PC-3 (cell line): ENCODE measurements around the gene PODXL2. TPM values are rescaled to one million over a fixed set of nuclear protein-coding genes. Genes with fewer than 3 reads are reported as not detected.

ENCODE experiments used
- ATAC-seq: fragments of 200-7000 bp; cut with Tn5 transposase; 2 replicates; pipeline ENCODE4 v1.9.1; 2020; ENCODE audit warnings: mild to moderate bottlenecking, moderate library complexity
- BruUV-seq: library from RNA; stranded (reverse); fragments of 400-500 nt; replicated peaks from 2 replicates; lab custom pipeline; 2021; lab: Mats Ljungman, UMichigan
- CTCF ChIA-PET: fragments of 300-600 bp; sonication (Branson Sonifier 250); formaldehyde crosslinking; loops from one replicate; lab custom pipeline; 2022; ENCODE audit warnings: antibody characterized with exemption; lab: Charles Lee
- POLR2A ChIA-PET: fragments of 300-600 bp; sonication (Branson Sonifier 250); formaldehyde crosslinking; loops from one replicate; lab custom pipeline; 2022; ENCODE audit warnings: antibody characterized with exemption; ENCODE audit not compliant: unreplicated experiment; lab: Charles Lee
- DNase-seq: peaks from one replicate; pipeline ENCODE4 v3.0.0-alpha.2; 2015
- H2AFZ ChIP-seq: fragments of 300-600 bp; sonication (generic); 2 replicates; pipeline ENCODE4 v1.6.0; 2016; ENCODE audit warnings: antibody characterized with exemption, low read length
- H3F3A ChIP-seq: fragments of 300-600 bp; sonication (generic); one replicate; pipeline ENCODE4 v1.6.0; 2017; ENCODE audit warnings: antibody characterized with exemption, low read length, control low read depth, mild to moderate bottlenecking; ENCODE audit not compliant: unreplicated experiment
- H3K27ac ChIP-seq: fragments of 300-600 bp; sonication (generic); 2 replicates; pipeline ENCODE4 v1.5.1; 2016; ENCODE audit warnings: mild to moderate bottlenecking, low read length
- H3K27me3 ChIP-seq: fragments of 300-600 bp; sonication (generic); 2 replicates; pipeline ENCODE4 v1.6.1; 2016; ENCODE audit warnings: low read length, mixed read lengths
- H3K36me3 ChIP-seq: fragments of 300-600 bp; sonication (generic); 2 replicates; pipeline ENCODE4 v1.6.1; 2016; ENCODE audit warnings: low read depth, mixed run types, low read length, mixed read lengths
- H3K4me1 ChIP-seq: fragments of 300-600 bp; sonication (generic); 2 replicates; pipeline ENCODE4 v1.5.1; 2016; ENCODE audit warnings: low read length; ENCODE audit not compliant: insufficient read depth
- H3K4me2 ChIP-seq: fragments of 300-600 bp; sonication (generic); 2 replicates; pipeline ENCODE4 v1.6.0; 2016; ENCODE audit warnings: low read length
- H3K4me3 ChIP-seq: fragments of 300-600 bp; sonication (generic); 2 replicates; pipeline ENCODE4 v1.5.1; 2016; ENCODE audit warnings: mild to moderate bottlenecking, low read length, mixed read lengths
- H3K79me2 ChIP-seq: fragments of 300-600 bp; sonication (generic); 2 replicates; pipeline ENCODE4 v1.6.1; 2017; ENCODE audit warnings: low read length, mixed read lengths
- H3K9ac ChIP-seq: fragments of 300-600 bp; sonication (generic); 2 replicates; pipeline ENCODE4 v1.6.0; 2016; ENCODE audit warnings: mild to moderate bottlenecking, low read length
- H3K9me2 ChIP-seq: fragments of 300-600 bp; sonication (generic); replicated peaks from 2 replicates; pipeline ENCODE4 v1.6.1; 2016; ENCODE audit warnings: mixed run types, low read length, mixed read lengths
- H3K9me3 ChIP-seq: fragments of 300-600 bp; sonication (generic); 2 replicates; pipeline ENCODE4 v1.6.1; 2016; ENCODE audit warnings: low read length, mixed read lengths
- H4K20me1 ChIP-seq: fragments of 300-600 bp; sonication (generic); 2 replicates; pipeline ENCODE4 v1.6.1; 2016; ENCODE audit warnings: low read length, mixed read lengths
- CTCF ChIP-seq: fragments of 300-600 bp; sonication (generic); conservative IDR thresholded peaks from 2 replicates; pipeline ENCODE4 v1.5.1; 2017; ENCODE audit warnings: antibody characterized with exemption, low read depth, mild to moderate bottlenecking, low read length
- EZH2 ChIP-seq: fragments of 300-600 bp; sonication (generic); IDR thresholded peaks from one replicate; pipeline ENCODE4 v1.6.1; 2017; ENCODE audit warnings: antibody characterized with exemption, mild to moderate bottlenecking, low read length; ENCODE audit not compliant: unreplicated experiment
- EZH2phosphoT487 ChIP-seq: fragments of 300-600 bp; sonication (generic); IDR thresholded peaks from 2 replicates; pipeline ENCODE4 v1.6.1; 2018; ENCODE audit warnings: mild to moderate bottlenecking, antibody characterized with exemption, low read length, borderline replicate concordance
- intact Hi-C: fragments of 100-400 bp; cut with micrococcal nuclease; formaldehyde crosslinking; loops from 2 replicates; pipeline ENCODE4 v1.9.0; 2023
- total RNA-seq: library from RNA; depleted of rRNA; stranded (reverse); fragments of >200 nt; gene quantifications from 2 replicates; pipeline ENCODE4 v1.2.3, GENCODE V29; 2014

The PODXL2 gene
- total RNA-seq, 1 experiment from 2014 or later, result 32.4 TPM

GRCh38 chr3:127698691-127699415 is 69.9 kb downstream of the PODXL2 start:
- no peaks in the 10 kb centered on the region for H3K27me3 ChIP-seq
- DNase-seq (no peak), ATAC-seq (no peak)
- H3K4me2 ChIP-seq, result no peak overlapping the region
- POLR2A ChIA-PET, result no interaction called here
- H3F3A ChIP-seq, result no peaks in the 10 kb centered on the region
- TF ChIP-seq EZH2 (no peak), CTCF (no peak)
- H3K79me2 ChIP-seq, result no peaks in the 10 kb centered on the region
- H3K9ac ChIP-seq, result 0 out of 2 replicates have a peak overlapping the region, but pooled peaks have one; percentile 12
- no TSS peak for BruUV-seq
- CTCF ChIA-PET, result interaction anchor here (0.7 kb wide), 1 partner anchor 70 kb away, joined by 4 read pairs; the partner anchor contains the start of gene PODXL2
- no peaks in the 10 kb centered on the region for H3K9me3 ChIP-seq
- intact Hi-C loops, result loop anchor here (1.0 to 10.0 kb wide), 4 partner anchors 36 to 263 kb away; partner anchors contain the start of genes MCM2 and TPRA1
- no peak overlapping the region for H2AFZ ChIP-seq
- H3K9me2 ChIP-seq, result no peaks in the 10 kb centered on the region
- H3K27ac ChIP-seq, result peak overlapping the region; percentile 72
- no peaks in the 10 kb centered on the region for H3K36me3 ChIP-seq
- H3K4me3 ChIP-seq, result no peak overlapping the region
- H3K4me1 ChIP-seq, result peaks cover 35% of the 10 kb centered on the region
- no peaks in the 10 kb centered on the region for H4K20me1 ChIP-seq

- Histone ChIP-seq H3K79me2 (no peaks in the 10 kb centered on the region), H3K36me3 (no peaks in the 10 kb centered on the region), H3F3A (no peaks in the 10 kb centered on the region), H3K27me3 (no peaks in the 10 kb centered on the region), H3K27ac (peak overlapping the region; percentile 72; the same call in 1 of the 2 replicates), H2AFZ (no peak overlapping the region), H3K4me2 (no peak overlapping the region), H3K4me1 (peaks cover 35% of the 10 kb centered on the region), H3K9me2 (no peaks in the 10 kb centered on the region), H4K20me1 (no peaks in the 10 kb centered on the region), H3K4me3 (no peak overlapping the region), H3K9ac (no peak overlapping the region), H3K9me3 (no peaks in the 10 kb centered on the region)
- no TSS peak for BruUV-seq
- no peak for TF ChIP-seq CTCF
- no peak for TF ChIP-seq EZH2
- no peak for TF ChIP-seq EZH2phosphoT487
- CTCF ChIA-PET, result interaction anchor here (0.7 kb wide), 1 partner anchor 71 kb away, joined by 4 read pairs; the partner anchor contains the start of gene PODXL2
- intact Hi-C loops, result loop anchor here (5.0 to 10.0 kb wide), 2 partner anchors 105 to 263 kb away; partner anchors contain the start of genes MCM2 and TPRA1
- no peak; the same call in 1 of the 2 replicates for ATAC-seq
- POLR2A ChIA-PET, result no interaction called here
- peak; percentile 30 for DNase-seq
Measured at GRCh38 chr3:127699416-127700300, 70.7 kb downstream of the PODXL2 start.
